Activated effector memory CD4-positive, alpha-beta T cell treated with anti-CD3 and anti-CD28 coated beads, Interleukin-2, amount 50 U/mL, for 16 hours (primary cell): ENCODE results near the gene MUCL1.
"Not testable (repeated sequence)": the region's sequence is repeated elsewhere in the genome, so short reads cannot be mapped to it uniquely, and the experiment has no call there.

Experiments used
- DNase-seq: peaks from one replicate; pipeline ENCODE4 v3.0.0-alpha.2; 2020

MUCL1 gene, protein sequence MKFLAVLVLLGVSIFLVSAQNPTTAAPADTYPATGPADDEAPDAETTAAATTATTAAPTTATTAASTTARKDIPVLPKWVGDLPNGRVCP

DNA sequence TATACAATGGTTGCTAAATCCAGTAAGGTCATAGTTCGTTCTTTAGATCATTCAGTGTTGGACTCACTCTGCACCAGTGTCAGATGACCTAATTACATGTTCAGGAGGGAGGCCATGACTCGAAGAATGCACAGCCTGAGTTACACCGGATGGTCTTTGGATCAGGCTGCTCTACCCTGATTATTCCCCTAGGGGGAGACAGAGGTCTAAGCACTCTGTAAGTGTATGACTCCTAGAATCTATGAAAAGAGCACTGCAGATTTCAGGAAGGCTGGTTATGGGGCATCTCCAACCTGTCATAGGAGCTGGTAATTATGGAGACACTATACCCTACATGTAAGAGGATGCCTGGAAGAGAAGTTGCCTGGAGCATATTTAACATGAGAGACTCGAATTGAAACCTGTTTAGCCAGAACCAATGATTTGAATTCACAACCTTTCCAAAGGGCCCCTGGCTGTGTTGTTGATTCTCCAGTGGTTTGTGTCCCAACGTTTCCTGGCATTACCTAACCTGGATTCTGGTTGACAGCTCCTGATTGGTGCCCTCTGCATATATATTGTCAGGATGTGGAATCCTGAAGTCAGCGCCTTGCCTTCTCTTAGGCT, at the start of gene MUCL1:
Gene MUCL1 (plus strand): TSS at position 584 of the 606 bp plus-strand sequence. CDS start 67 bp downstream, outside the sequence.
- DNase-seq = peak; percentile 82

DNA sequence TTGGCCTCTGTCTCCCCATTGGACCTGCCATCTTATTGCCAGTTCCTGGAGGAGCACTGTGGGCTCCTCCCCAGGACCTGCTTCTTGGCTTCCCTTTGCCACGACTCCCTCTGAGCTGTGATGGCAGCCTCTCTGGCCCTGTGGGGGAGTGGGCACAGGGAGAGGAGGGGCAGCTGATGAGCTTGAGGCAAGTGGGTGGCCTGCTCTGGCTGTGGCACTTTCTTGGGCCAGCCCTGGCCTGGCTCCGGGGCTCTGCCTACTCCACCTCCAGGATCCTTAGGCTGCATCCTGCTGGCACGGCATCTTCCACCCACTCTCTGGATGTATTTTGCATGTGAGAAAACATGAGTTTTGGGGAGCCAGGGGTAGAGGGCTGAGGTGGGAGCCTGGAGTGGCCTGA, 32.6 kb upstream of the MUCL1 start:
- DNase-seq = no peak

DNA sequence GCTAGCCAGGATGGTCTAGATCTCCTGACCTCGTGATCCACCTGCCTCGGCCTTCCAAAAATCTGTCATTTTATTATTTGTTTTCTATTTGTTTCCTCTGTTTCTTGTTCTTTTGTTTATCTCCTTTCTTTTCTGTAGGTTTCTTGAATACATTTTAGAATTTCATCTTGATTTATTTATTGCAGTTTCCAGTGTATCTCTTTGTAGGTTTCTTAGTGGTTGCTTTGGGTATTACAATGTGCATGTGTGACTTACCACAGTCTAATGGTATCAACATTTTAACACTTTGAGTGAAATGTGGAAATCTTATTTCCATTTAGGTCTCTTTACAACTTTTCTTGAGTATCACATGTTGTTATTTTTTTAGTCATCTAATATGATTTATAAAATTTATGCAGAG, 29.9 kb upstream of the MUCL1 start:
- no peak for DNase-seq

DNA sequence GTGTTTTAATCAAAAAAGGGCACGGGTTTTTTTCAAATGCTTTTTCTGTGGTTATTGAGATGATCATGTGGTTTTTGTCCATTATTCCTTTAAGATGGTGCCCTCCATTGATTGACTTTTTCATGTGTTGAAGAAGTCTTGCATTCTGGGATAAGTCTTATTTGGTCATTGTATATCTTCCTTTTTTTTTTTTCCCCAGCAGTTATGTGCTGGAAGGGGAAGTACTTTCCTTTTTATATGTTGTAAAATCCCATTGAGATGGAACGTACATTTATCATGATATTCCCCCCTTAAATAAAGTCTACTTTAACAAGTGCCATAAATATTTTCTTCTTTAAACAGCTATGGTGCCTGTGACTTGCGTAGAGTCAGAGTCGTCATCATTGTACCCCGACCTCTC, 24.8 kb upstream of the MUCL1 start:
- no peak for DNase-seq

DNA sequence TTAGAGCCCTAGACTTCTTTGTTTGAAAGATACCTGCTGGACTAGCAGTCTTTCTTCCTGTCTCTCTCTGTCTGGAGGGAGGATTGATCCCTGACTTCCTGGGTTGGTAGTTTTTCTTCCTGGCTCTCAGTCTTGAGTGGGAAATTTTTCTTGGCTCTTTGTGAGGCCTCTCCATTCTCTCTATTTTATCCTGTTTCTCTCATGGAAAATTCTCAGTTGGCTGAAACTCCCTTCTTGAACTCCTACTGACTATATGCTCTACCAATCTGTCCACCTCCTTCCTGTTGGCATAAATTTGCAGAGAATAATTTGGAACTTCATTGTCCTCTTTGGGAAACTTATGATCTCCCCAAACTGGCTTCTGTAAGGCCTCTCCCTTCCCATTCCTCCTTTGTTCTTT, 24.1 kb upstream of the MUCL1 start:
- DNase-seq = no peak

DNA sequence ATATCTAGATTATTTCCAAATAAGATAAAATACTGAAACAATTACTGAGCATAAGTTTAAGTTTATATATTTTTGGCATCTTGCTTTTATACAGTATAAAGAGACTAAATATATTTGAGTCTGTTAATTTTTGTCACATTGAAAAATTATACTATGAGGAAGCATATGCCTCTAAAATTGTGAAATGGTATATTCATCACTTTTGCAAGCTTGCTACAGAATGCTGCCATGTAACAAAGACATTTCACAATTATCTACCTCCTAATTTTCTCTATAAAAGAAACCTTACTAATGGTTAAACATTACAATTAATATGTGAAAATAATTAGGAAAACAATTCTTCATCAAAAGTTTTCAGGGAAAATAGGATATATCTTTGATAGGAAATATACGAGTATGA, 22.7 kb upstream of the MUCL1 start:
- DNase-seq = no peak

DNA sequence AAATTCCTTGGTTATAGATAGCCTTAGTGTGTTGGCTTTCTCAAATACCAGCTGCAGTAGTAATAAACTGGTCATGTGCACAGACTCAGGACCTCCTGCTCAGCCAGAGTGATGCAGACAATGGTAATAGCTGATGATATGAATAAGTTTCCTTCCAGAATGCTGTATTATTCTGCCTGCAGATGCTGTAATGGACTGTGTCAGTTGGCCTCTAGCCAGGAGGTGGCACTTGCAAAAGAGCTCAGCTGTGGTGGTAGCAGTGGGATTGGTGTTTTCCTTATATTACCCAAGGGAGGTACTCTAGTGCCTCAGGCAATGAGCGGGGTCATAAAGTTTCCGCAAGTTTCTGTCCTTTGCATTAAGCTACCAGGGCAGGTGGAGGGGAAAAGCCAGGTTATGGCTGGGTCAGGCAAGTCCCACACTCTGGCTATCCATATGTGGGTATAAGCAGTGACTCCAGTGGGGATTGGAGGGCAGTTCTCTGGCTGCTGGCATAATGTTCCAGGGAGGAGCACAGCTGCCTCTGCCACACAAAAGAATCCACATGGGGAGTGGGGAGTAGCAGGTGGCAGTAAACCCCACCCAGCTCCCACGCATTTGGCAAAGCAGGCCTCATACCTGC, 14.0 kb upstream of the MUCL1 start:
- no peak for DNase-seq

DNA sequence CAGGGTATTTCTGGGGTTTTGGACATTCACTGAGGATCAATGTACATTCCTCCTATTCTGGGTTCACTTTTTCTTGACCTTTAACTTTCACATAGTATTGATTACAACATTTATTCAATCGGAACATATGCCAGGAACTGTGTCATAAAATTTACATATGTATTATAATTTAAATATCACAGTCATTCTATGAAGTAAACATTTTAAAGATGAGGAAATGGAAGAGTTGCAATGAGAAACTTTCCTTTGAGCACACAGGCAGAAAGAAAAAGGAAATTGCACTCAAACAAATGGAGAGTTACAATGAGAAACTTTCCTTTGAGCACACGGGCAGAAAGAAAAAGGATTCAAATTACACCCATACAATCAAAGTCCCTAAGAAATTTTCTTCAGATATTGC, 3.1 kb downstream of the MUCL1 start:
- DNase-seq = no peak

DNA sequence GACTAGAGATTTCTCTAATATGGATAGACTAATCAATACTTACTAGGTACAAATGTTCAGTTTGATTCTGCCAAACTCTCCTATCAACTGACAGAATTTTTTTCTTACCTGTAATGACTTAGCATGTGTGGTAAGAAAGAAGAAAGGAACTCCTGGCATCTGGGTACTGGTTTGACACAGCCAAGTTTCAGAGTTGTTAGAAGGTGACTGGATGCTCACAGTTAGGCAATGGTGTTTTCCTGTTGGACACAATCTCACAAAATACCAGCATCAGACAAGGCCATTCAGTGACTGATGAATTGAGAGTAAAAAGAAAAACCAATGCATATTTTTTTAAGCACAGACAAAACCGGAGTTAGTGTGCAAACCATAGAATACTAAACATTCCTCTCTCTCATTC, 4.2 kb downstream of the MUCL1 start:
- no peak for DNase-seq

DNA sequence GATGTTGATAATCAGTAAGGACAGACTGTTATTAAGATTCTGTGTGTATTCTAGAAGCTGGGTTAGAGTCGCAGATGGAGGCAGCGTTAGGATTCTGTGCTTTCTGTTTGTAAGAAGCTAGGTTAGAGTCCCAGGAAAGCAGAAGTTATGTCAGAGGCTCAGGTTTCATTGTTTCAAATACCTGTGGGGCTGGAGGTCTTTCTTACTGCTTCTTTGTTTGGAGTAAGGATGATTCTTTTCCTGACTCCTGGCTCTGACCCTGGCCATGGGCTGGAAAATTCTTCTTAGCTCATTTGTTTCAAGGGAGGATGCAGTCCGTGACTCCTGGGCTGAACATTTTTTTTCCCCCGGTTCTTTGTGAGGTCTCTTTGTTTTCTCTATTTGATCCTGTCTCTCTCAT, 5.2 kb downstream of the MUCL1 start:
- no peak for DNase-seq

DNA sequence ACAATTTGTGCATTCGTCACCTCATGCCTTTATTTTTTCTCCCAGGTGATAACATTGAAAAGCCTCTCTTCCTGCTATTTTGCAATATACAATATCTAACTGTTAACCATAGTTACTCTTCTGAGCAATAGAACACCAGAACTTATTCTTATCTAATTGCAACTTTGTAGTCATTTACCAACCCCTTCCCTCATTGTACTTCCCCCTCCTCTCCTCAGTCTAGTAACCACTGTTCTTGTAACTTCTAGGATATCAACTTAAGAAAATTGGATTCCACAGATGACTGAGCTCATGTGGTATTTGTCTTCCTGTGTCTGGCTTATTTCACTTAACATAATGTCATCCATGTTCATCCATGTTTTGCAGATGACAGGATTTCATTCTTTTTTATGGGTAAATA, 7.6 kb downstream of the MUCL1 start:
- DNase-seq = no peak

DNA sequence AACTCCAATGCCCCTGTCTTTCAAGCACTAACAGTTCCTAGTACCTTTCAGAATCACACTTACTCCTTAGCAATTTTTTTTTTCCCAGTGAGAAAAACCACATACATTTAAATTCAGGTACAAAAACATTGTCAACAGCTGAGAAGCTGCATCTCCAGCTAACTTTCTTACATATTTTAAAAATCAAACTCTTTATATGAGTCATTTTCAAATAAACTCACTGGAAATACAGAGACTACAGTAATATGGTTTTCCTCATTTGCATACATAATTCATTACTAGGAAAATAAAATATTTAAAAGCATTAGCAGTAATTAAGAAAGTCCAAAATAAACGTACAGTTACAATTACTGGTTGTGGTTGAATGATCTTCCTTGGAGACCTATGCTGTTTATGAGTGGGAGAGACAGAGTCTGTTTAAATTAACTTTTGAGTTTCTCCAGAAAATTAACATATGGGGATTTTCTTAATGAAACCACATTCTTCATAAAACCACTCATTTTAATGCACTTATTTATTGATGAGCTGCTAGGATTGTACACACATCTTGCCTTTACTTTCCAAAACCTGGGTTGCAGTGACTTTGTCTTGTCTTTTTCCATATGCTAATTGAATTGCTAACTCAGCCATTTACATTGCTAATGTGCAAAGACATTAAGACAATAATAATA, 9.8 kb downstream of the MUCL1 start:
- no peak for DNase-seq

DNA sequence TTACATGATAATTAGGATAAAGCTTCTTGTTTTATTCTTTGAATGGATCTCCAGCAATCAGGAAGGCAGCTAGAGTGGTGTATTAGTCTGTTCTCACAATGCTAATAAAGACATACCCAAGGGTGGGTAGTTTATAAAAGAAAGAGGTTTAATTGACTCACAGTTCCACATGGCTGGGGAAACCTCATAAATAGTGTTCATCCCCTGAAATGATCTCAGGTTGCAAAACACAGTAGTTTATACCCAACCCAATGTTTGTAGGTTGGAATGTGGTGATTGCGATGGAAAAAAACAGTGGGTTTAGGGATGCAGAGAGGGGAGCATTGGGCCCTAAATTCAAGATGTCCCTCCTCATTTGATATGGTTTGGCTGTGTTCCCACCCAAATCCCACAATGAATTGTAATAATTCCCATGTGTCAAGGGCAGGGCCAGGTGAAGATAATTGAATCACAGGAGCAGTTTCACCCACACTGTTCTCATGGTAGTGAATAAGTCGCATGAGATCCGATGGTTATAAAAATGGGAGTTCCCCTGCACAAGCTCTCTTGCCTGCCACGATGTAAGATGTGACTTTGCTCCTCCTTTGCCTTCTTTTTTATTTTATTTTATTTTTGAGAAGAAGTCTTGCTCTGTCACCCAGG, 11.5 kb downstream of the MUCL1 start:
- DNase-seq = no peak

DNA sequence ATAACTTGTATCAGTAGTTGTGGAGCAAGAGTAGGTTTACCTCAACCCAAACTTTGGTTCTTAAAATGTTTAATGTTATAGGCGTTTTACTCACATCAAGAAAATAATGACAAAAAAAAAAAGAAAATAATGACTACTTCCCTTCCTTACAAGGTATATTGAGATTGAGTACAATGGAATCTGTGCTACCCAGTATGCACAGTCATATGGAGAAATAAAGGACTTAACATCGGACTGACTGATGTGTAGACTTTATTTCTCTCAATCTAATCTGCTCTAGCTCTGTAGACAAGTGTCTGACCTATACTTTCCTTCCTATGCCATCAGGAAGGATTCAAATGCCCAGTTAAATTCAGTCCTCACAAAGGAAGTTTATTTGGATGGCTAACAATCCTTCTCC, 14.4 kb downstream of the MUCL1 start:
- DNase-seq = no peak

DNA sequence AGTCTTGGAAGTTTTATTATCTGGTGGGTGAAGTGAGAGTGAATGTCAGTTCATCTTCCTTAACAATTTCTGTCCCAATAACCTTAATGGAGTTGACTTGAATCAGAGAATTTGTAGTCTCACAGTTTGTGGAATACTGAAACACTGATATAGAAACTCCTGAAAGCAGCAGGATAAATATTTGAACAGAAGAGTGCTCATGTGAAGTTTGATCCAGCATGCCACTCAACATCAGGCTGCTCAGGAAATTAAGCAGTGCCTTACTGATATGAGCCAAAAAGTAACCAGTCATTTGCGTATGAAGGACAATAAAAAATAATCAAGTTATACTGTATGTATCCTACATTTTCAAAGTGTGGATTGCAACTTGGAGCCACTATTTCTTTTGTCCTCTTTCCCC, 15.7 kb downstream of the MUCL1 start:
- no peak for DNase-seq

DNA sequence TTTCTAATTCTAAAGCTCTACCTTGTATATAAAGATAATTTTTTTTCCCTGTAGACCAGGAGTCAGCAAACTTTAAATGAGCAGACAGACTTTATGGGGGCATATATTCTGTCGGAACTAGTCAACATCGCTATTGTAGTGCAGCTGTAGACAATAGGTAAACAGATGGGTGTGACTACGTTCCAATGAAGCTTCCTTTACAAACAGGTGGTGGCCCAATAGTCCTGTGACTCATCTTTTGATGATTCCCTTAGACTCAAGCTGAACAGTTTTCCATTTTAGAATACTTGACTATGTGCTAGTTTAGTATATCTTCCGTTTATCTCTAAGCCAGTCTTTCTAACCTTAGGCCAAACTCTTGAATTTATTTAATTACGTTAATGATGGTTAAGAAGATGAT, 16.3 kb downstream of the MUCL1 start:
- no peak for DNase-seq

DNA sequence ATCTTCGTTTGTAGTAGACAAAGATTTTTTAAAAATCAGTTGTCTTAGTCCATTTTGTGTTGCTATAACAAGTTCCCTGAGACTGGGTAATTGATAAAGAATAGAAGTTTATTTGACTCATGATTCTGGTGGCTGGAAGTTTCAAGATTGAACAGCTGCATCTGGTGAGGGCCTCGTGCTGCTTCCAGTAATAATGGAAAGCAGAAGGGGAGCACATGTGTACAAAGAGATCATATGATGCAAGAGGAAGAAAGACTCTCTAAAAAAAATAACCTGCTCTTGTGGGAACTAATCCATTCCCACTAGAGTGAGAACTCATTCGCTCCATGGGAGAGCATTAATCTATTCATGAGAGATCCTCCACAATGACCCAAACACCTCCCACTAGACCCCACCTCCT, 24.8 kb downstream of the MUCL1 start:
- no peak for DNase-seq

DNA sequence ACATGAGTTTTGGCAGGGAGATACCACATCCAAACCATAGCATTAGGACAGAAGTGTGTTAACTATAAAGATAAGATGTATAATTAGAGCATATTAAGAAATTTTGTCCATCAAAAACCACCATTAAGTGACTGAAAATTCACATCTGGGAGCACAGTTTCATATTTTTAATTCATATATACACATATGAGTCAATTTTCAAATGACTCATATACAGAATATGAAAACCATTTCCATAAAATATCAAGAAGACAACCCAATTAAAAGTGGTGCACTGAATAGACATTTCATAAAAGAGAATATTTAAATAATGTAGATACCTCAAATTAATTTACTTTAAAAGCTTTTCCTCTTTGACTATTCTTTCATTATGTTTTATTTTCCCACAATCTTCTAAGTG, 25.3 kb downstream of the MUCL1 start:
- no peak for DNase-seq

DNA sequence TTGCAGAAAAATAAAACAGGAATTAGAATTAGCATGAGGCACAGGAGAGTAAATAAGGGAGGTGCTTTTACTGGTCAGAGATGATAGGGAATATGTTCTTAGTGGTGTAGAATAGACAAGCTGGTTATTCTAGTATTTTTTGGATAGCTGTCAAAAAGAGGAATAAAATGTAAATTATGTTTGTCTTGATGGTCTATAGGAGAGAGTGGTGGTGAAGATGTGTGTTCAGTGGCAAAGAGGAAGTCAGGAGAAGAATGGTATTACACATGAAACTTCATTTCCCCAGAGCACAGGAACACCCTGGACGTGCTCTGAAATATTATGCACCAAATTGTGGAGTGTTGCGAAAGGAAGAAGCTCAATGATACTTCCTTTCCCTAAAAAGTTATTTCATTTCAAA, 27.8 kb downstream of the MUCL1 start:
- DNase-seq = no peak

DNA sequence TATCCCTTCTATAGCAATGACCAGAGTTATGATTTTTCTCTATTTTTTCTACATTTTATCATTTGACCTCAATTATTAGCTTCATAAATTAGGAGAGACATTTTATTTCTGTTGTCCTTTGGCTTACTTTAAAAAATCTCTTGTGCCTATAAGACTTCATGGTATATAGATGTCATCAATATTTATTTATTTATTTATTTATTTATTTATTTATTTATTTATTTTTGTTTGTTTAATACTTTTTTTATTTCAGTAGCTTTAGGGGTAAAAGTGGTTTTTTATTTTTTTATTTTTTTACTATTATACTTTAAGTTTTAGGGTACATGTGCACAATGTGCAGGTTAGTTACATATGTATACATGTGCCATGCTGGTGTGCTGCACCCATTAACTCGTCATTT, 28.3 kb downstream of the MUCL1 start:
- not testable (repeated sequence) for DNase-seq

DNA sequence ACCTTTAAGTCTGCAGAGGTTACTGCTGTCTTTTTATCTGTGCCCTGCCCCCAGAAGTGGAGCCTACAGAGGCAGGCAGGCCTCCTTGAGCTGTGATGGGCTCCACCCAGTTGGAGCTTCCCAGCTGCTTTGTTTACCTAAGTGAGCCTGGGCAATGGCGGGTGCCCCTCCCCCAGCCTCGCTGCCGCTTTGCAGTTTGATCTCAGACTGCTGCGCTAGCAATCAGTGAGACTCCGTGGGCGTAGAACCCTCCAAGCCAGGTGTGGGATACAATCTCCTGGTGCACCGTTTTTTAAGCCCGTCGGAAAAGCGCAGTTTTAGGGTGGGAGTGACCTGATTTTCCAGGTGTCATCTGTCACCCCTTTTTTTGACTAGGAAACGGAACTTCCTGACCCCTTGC, 34.1 kb downstream of the MUCL1 start:
- not testable (repeated sequence) for DNase-seq

DNA sequence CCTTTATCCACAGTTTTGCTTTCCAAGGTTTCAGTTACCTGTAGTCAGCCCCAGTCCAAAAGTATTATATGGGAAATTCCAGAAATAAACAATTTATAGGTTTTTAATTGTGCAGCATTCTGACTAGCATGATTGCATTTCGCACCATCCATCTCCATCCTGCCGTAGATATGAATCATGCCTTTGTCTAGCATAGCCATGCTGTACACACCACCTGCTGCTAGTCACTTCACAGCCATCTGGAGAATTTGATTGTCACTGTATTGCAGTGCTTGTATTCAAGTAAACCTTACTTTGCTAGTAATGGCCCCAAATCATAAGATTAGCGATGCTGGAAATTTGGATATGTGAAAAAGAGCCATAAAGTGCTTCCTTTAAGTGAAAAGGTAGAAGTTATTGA, 36.0 kb downstream of the MUCL1 start:
- DNase-seq = no peak

DNA sequence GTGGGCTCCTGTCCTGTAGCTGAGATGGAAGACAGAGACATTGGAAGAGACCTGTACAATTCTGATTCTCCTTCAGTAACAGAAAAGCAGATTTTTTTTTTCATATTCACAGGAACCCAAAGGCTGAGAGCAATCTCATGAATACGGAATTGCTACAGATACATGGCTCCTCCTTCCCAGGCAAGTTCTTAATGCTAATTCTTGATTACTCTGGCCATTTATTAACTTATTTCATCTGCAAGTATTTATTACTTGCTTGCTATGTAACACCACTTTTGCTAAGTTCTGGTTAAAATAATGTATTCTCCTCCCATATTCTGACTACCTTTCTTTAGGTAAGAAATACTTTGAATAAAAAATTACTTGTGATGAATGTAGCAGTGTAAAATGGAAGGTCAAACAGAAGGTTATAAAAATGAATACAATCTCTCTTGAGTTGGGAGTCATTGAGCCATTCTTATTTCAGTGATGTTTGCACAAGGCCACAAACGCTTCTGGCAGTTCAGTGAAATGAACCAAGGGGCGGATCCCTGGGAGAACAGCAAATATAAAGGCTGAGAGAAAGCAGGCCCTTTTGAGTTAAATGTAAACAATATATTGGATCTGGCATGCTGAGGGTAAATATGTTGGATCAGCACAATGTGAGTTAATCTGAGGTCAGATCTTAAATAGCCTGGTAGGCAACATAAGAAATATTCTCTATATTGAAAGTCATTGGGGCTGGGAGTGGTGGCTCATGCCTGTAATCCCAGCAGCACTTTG, 37.6 kb downstream of the MUCL1 start:
- DNase-seq = no peak
